Fibroblast of skin of scalp (primary cell): ENCODE measurements around the gene PDCD7. TPM values are rescaled to one million over a fixed set of nuclear protein-coding genes. Genes with fewer than 3 reads are reported as not detected.
A peak's percentile ranks its signal among the peaks of the same experiment; 100 is the strongest.
"Not testable (repeated sequence)": the region's sequence is repeated elsewhere in the genome, so short reads cannot be mapped to it uniquely, and the experiment has no call there.

ENCODE experiments used
- DNase-seq: peaks from one replicate; pipeline ENCODE4 v3.0.0-alpha.2; 2013
- polyA plus RNA-seq, 2 experiments: library from polyadenylated mRNA; unstranded; fragments of 120-200 nt; gene quantifications; one replicate each; pipeline ENCODE4 v1.2.1, GENCODE V29; 2013; ENCODE audit not compliant: insufficient read length in 2 of 2

Gene PDCD7
- polyA plus RNA-seq (2013, experiment 1 of 2; ENCODE audit: insufficient read length) = 15.0 TPM
- 17.4 TPM for polyA plus RNA-seq (2013, experiment 2 of 2; ENCODE audit: insufficient read length)

- peak; percentile 93 for DNase-seq
Observed at GRCh38 chr15:65133548-65134200, at the start of gene PDCD7. Gene PDCD7 (minus strand): TSS chr15:65133808. CDS start chr15:65133781, 27 bp downstream.

- DNase-seq = no peak
Observed at GRCh38 chr15:65182538-65182937, 48.9 kb upstream of the PDCD7 start.

- DNase-seq = not testable (repeated sequence)
Observed at GRCh38 chr15:65181582-65182353, 48.2 kb upstream of the PDCD7 start.

- no peak for DNase-seq
Observed at GRCh38 chr15:65180167-65180566, 46.6 kb upstream of the PDCD7 start.

GRCh38 chr15:65177901-65178300, 44.3 kb upstream of the PDCD7 start:
- no peak for DNase-seq

GRCh38 chr15:65176056-65176455, 42.4 kb upstream of the PDCD7 start:
- peak; percentile 34 for DNase-seq

- DNase-seq = no peak
Observed at GRCh38 chr15:65175511-65175910, 41.9 kb upstream of the PDCD7 start.

- peak; percentile 6 for DNase-seq
Observed at GRCh38 chr15:65174509-65174908, 40.9 kb upstream of the PDCD7 start.

GRCh38 chr15:65172531-65172930, 38.9 kb upstream of the PDCD7 start:
- DNase-seq = no peak

- no peak for DNase-seq
Observed at GRCh38 chr15:65171428-65171827, 37.8 kb upstream of the PDCD7 start.

GRCh38 chr15:65165875-65166274, 32.3 kb upstream of the PDCD7 start:
- no peak for DNase-seq

- DNase-seq = no peak
Observed at GRCh38 chr15:65164139-65164538, 30.5 kb upstream of the PDCD7 start.

- no peak for DNase-seq
Observed at GRCh38 chr15:65163041-65163440, 29.4 kb upstream of the PDCD7 start.

- DNase-seq = no peak
Observed at GRCh38 chr15:65156692-65157091, 23.1 kb upstream of the PDCD7 start.

GRCh38 chr15:65154720-65155119, 21.1 kb upstream of the PDCD7 start:
- DNase-seq = no peak

GRCh38 chr15:65147902-65148301, 14.3 kb upstream of the PDCD7 start:
- DNase-seq = no peak

- DNase-seq = no peak
Observed at GRCh38 chr15:65146438-65146837, 12.8 kb upstream of the PDCD7 start.

GRCh38 chr15:65138631-65139030, 5.0 kb upstream of the PDCD7 start:
- not testable (repeated sequence) for DNase-seq

GRCh38 chr15:65137893-65138292, 4.3 kb upstream of the PDCD7 start:
- not testable (repeated sequence) for DNase-seq

- DNase-seq = not testable (repeated sequence)
Observed at GRCh38 chr15:65137089-65137488, 3.5 kb upstream of the PDCD7 start.

GRCh38 chr15:65134538-65134937, 930 bp upstream of the PDCD7 start:
- DNase-seq = no peak

GRCh38 chr15:65132878-65133547, 595 bp downstream of the PDCD7 start:
- peak; percentile 21 for DNase-seq

- no peak for DNase-seq
Observed at GRCh38 chr15:65130941-65131340, 2.7 kb downstream of the PDCD7 start.
